GM12878 (cell line): ENCODE measurements around the gene MGAT3. TPM values are rescaled to one million over a fixed set of nuclear protein-coding genes. Genes with fewer than 3 reads are reported as not detected.

Experiments
- ATAC-seq: fragments of 200-7000 bp; cut with Tn5 transposase; 3 replicates; pipeline ENCODE4 v1.9.1; 2020; ENCODE audit warnings: mild to moderate bottlenecking, moderate library complexity
- BruUV-seq: library from RNA; stranded (reverse); fragments of 400-500 nt; replicated peaks from 2 replicates; lab custom pipeline; 2021; lab: Mats Ljungman, UMichigan
- CTCF ChIA-PET: fragments of 300-600 bp; sonication (Branson Sonifier 250); formaldehyde crosslinking; extraction: SDS; loops from one replicate; lab custom pipeline; 2021; ENCODE audit warnings: inconsistent platforms; lab: Yijun Ruan, JAX
- POLR2A ChIA-PET: fragments of 350-600 bp; formaldehyde crosslinking; extraction: SDS; loops from one replicate; lab custom pipeline; 2021; ENCODE audit warnings: inconsistent platforms; lab: Charles Lee
- RAD21 ChIA-PET: fragments of 300-600 bp; sonication (Branson Sonifier 250); formaldehyde crosslinking; loops from one replicate; lab custom pipeline; 2023; ENCODE audit warnings: antibody characterized with exemption; ENCODE audit not compliant: unreplicated experiment; lab: Charles Lee
- SMC1A ChIA-PET: fragments of 300-600 bp; sonication (Branson Sonifier 250); formaldehyde crosslinking; loops from one replicate; lab custom pipeline; 2023; ENCODE audit not compliant: unreplicated experiment, uncharacterized antibody; lab: Charles Lee
- DNase-seq: peaks from one replicate; pipeline ENCODE4 v3.0.0-alpha.2; 2011; ENCODE audit warnings: low read depth, low spot score
- FAIRE-seq: peaks from 3 replicates; lab custom pipeline; 2011; peaks lifted over from hg19 to GRCh38; lab: Jason Lieb, UNC
- H2AFZ ChIP-seq: 2 replicates; pipeline ENCODE4 v1.6.0; 2011; ENCODE audit warnings: low read depth, low read length, control low read depth; ENCODE audit not compliant: control insufficient read depth
- H3K27ac ChIP-seq: 2 replicates; pipeline ENCODE4 v1.5.1; 2011; ENCODE audit warnings: control low read depth; ENCODE audit not compliant: control insufficient read depth, insufficient read depth
- H3K27me3 ChIP-seq, 2 experiments: replicated peaks in 1 of 2; 2 replicates each; pipeline versions ENCODE4 v1.6.0 to v1.6.1; 2011; ENCODE audit warnings: low read length in 1 of 2; ENCODE audit not compliant: control insufficient read depth in 2 of 2, insufficient read depth in 2 of 2
- H3K36me3 ChIP-seq, 2 experiments: 2 replicates each; pipeline ENCODE4 v1.5.1; 2011; ENCODE audit warnings: low read length in 1 of 2; ENCODE audit not compliant: control insufficient read depth in 2 of 2, insufficient read depth in 2 of 2
- H3K4me1 ChIP-seq: 2 replicates; pipeline ENCODE4 v1.6.1; 2011; ENCODE audit warnings: mild to moderate bottlenecking, low read length, moderate library complexity, mixed read lengths; ENCODE audit not compliant: control insufficient read depth, insufficient read depth
- H3K4me2 ChIP-seq: 2 replicates; pipeline ENCODE4 v1.6.0; 2011; ENCODE audit warnings: control low read depth; ENCODE audit not compliant: control insufficient read depth, insufficient read depth
- H3K4me3 ChIP-seq: fragments of 200-600 bp; sonication (generic); 2 replicates; pipeline ENCODE4 v1.5.1; 2016
- H3K79me2 ChIP-seq: 2 replicates; pipeline ENCODE4 v1.6.0; 2011; ENCODE audit warnings: low read length; ENCODE audit not compliant: control insufficient read depth, insufficient read depth
- H3K9ac ChIP-seq: 2 replicates; pipeline ENCODE4 v1.8.0; 2011; ENCODE audit warnings: low read length, control low read depth, mixed read lengths; ENCODE audit not compliant: control insufficient read depth, insufficient read depth
- H3K9me3 ChIP-seq: replicated peaks from 3 replicates; pipeline ENCODE4 v1.5.1; 2011; ENCODE audit warnings: mild to moderate bottlenecking, low read length; ENCODE audit not compliant: control insufficient read depth, insufficient read depth
- H4K20me1 ChIP-seq: 2 replicates; pipeline ENCODE4 v1.6.0; 2011; ENCODE audit not compliant: control insufficient read depth, insufficient read depth
- FOS ChIP-seq: IDR thresholded peaks from 3 replicates; pipeline ENCODE4 v1.6.1; 2011; ENCODE audit warnings: borderline replicate concordance; ENCODE audit not compliant: insufficient read length; ENCODE audit errors: extremely low read depth
- HDAC2 ChIP-seq: fragments of 200-600 bp; sonication (generic); IDR thresholded peaks from 2 replicates; pipeline ENCODE4 v1.6.1; 2017
- HDGF ChIP-seq: fragments of 450-650 bp; IDR thresholded peaks from 2 replicates; pipeline ENCODE4 v1.6.1; 2016; ENCODE audit warnings: antibody characterized with exemption
- MEF2A ChIP-seq: IDR thresholded peaks from 2 replicates; pipeline ENCODE4 v1.6.1; 2011; ENCODE audit warnings: low read depth, mild to moderate bottlenecking, low read length, moderate library complexity; ENCODE audit not compliant: insufficient read depth
- MYB ChIP-seq: fragments of 150-350 bp; IDR thresholded peaks from 2 replicates; pipeline ENCODE4 v1.6.1; 2014; ENCODE audit warnings: mild to moderate bottlenecking, low read depth, low read length, borderline replicate concordance
- POLR2AphosphoS5 ChIP-seq: IDR thresholded peaks from 2 replicates; pipeline ENCODE4 v1.6.1; 2011; ENCODE audit warnings: mild to moderate bottlenecking, low read length, inconsistent platforms
- SIN3A ChIP-seq: IDR thresholded peaks from 2 replicates; pipeline ENCODE4 v1.6.1; 2012; ENCODE audit warnings: low read depth, low read length, improper control_type of control experiment
- TAF1 ChIP-seq: IDR thresholded peaks from 2 replicates; pipeline ENCODE4 v1.6.1; 2011; ENCODE audit warnings: mild to moderate bottlenecking, low read depth, low read length, borderline replicate concordance
- ZBTB40 ChIP-seq: fragments of 450-650 bp; IDR thresholded peaks from 2 replicates; pipeline ENCODE4 v1.6.1; 2016; ENCODE audit warnings: mild to moderate bottlenecking, moderate library complexity, borderline replicate concordance
- whole genome bisulfite sequencing: methylation state at CpG from one replicate; pipeline ENCODE4 v1.1.6; 2016; ENCODE audit warnings: low lambda C conversion rate; ENCODE audit not compliant: insufficient replicate concordance, insufficient coverage; ENCODE audit errors: missing lambda C conversion rate; 5-methylcytosine and 5-hydroxymethylcytosine counted together
- in situ Hi-C: fragments of 300-500 bp; cut with MboI; formaldehyde crosslinking; loops from 9 replicates; pipeline ENCODE4 v1.14.3; 2018; ENCODE audit warnings: mixed read lengths
- intact Hi-C: fragments of 100-400 bp; cut with micrococcal nuclease; formaldehyde crosslinking; loops from one replicate; pipeline ENCODE4 v1.14.2; 2022; ENCODE audit not compliant: unreplicated experiment
- polyA plus RNA-seq, 11 experiments: library from polyadenylated mRNA; depleted of rRNA in 4 of 11; unstranded in 6 of 11; stranded (reverse) in 5 of 11; fragments of >200 nt; fragmentation: Nextera tagmentation in 4 of 11; fragmentation: Illumina TruSeq in 1 of 11; extraction: Ambion mirVana in 4 of 11; extraction: Trizol in 1 of 11; gene quantifications; 1 replicate in 1 of 11; 2 replicates in 10 of 11; pipeline versions ENCODE4 v1.2.1 to v1.2.3, GENCODE V29; 2011 to 2016; ENCODE audit warnings: inconsistent platforms in 2 of 11, missing spikeins in 2 of 11, low read depth in 1 of 11
- total RNA-seq, 4 experiments: library from RNA; depleted of rRNA in 3 of 4; stranded (reverse); fragments of >200 nt in 3 of 4; fragmentation: Illumina TruSeq in 1 of 4; extraction: Trizol in 1 of 4; gene quantifications; 2 replicates each; pipeline versions ENCODE4 v1.2.1 to v1.2.3, GENCODE V29; 2013 to 2021
- TF ChIP-seq, protein P1 (sequence below): fragments of 450-650 bp; conservative IDR thresholded peaks from 2 replicates; pipeline ENCODE4 v1.6.1; 2017; ENCODE audit warnings: mild to moderate bottlenecking, moderate library complexity

Gene MGAT3
- total and polyA plus RNA-seq, 10 of the 15 experiments (the other 5 are each of a cell fraction or from before 2014, with no cell fraction given) = 0.32 to 40.2 (median 11.9) TPM

DNA sequence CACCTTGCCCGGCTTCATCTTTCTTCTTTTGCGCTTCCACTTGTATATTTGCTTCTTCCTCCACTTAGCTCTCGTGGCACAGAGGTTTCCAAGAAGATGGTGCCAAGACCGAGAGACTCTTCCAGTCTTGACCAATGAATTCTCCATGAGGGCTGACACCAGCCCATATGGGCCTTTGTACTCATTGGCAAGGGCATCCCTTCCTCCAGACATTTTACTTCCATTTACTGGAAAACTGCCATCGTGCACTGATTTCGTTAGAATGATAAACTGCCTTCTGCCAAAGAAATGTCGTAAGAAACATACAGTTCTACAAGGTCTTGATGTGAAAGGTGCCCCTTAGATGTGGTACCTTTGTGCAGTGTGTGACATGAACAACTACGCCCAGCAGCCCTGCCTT is 40.6 kb downstream of the MGAT3 start:
- ChIA-PET RAD21 (interaction anchor here (1.4 to 2.7 kb wide), 2 partner anchors 19 to 31 kb away, joined by 4 to 28 read pairs; no protein-coding TSS in a partner anchor), POLR2A (interaction anchor here (0.7 to 1.9 kb wide), 4 partner anchors 17 to 275 kb away, joined by 5 to 8 read pairs (median 5); no protein-coding TSS in a partner anchor), CTCF (interaction anchor here (1.0 to 15.7 kb wide), 8 partner anchors 18 to 98 kb away, joined by 3 to 372 read pairs (median 14); partner anchors contain the start of genes ATF4, RPS19BP1 and TAB1)
- Histone ChIP-seq H4K20me1 (no peaks in the 10 kb centered on the region), H3K9me3 (no peaks in the 10 kb centered on the region), H3K4me3 (no peak overlapping the region), H3K27ac (no peak overlapping the region), H3K4me2 (no peak overlapping the region), H3K36me3 (no peaks in the 10 kb centered on the region), H3K9ac (no peak overlapping the region), H3K4me1 (no peaks in the 10 kb centered on the region), H2AFZ (no peak overlapping the region), H3K27me3 (no peaks in the 10 kb centered on the region)
- intact Hi-C loops = no loop called here
- ATAC-seq = no peak
- DNase-seq = no peak
- in situ Hi-C loops = no loop called here
- 71% methylated on average over 8 of the region's 8 CpGs for WGBS
- no peak for FAIRE-seq
- no TSS peak for BruUV-seq
- no peak for TF ChIP-seq TAF1
- TF ChIP-seq, all 136 proteins: peak for 0
- SMC1A ChIA-PET = interaction anchor here (0.6 to 2.0 kb wide), 4 partner anchors 19 to 45 kb away, joined by 3 to 23 read pairs (median 5); no protein-coding TSS in a partner anchor
- peaks cover 3% of the 10 kb centered on the region for H3K79me2 ChIP-seq

GRCh38 chr22:39498368-39498767 is 41.6 kb downstream of the MGAT3 start:
- ChIA-PET SMC1A (interaction anchor here (0.9 to 1.6 kb wide), 3 partner anchors 17 to 21 kb away, joined by 3 to 5 read pairs (median 3); no protein-coding TSS in a partner anchor), RAD21 (interaction anchor here (2.7 kb wide), 1 partner anchor 30 kb away, joined by 28 read pairs; no protein-coding TSS in a partner anchor), POLR2A (no interaction called here), CTCF (interaction anchor here (1.3 to 15.7 kb wide), 3 partner anchors 16 to 99 kb away, joined by 8 to 372 read pairs (median 12); partner anchors contain the start of genes ATF4, RPS19BP1 and TAB1)
- Histone ChIP-seq H3K27ac (no peak overlapping the region), H3K4me2 (no peak overlapping the region), H3K9ac (no peak overlapping the region), H3K4me1 (no peaks in the 10 kb centered on the region), H3K4me3 (no peak overlapping the region), H4K20me1 (no peaks in the 10 kb centered on the region), H3K79me2 (peaks cover 13% of the 10 kb centered on the region), H3K9me3 (no peaks in the 10 kb centered on the region), H3K36me3 (no peaks in the 10 kb centered on the region), H2AFZ (no peak overlapping the region), H3K27me3 (no peaks in the 10 kb centered on the region)
- ATAC-seq (no peak), DNase-seq (no peak), FAIRE-seq (no peak)
- 78% methylated on average over 2 of the region's 2 CpGs for WGBS
- BruUV-seq = no TSS peak
- intact Hi-C loops (no loop called here), in situ Hi-C loops (no loop called here)
- TF ChIP-seq MYB = no peak
- no peak for TF ChIP-seq TAF1
- TF ChIP-seq MEF2A = no peak
- no peak for TF ChIP-seq POLR2AphosphoS5
- no peak for TF ChIP-seq HDAC2
- TF ChIP-seq, protein P1, sequence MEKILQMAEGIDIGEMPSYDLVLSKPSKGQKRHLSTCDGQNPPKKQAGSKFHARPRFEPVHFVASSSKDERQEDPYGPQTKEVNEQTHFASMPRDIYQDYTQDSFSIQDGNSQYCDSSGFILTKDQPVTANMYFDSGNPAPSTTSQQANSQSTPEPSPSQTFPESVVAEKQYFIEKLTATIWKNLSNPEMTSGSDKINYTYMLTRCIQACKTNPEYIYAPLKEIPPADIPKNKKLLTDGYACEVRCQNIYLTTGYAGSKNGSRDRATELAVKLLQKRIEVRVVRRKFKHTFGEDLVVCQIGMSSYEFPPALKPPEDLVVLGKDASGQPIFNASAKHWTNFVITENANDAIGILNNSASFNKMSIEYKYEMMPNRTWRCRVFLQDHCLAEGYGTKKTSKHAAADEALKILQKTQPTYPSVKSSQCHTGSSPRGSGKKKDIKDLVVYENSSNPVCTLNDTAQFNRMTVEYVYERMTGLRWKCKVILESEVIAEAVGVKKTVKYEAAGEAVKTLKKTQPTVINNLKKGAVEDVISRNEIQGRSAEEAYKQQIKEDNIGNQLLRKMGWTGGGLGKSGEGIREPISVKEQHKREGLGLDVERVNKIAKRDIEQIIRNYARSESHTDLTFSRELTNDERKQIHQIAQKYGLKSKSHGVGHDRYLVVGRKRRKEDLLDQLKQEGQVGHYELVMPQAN = no peak
- no peak for TF ChIP-seq SIN3A
- no peak for TF ChIP-seq HDGF
- no peak for TF ChIP-seq FOS
- TF ChIP-seq ZBTB40 = no peak
